Esophagus muscularis mucosa (tissue), 4 donors: ENCODE data around the gene ARHGEF10L.
"Not testable (repeated sequence)": the region's sequence is repeated elsewhere in the genome, so short reads cannot be mapped to it uniquely, and the experiment has no call there.

Experiments
- CTCF ChIP-seq, 3 experiments: fragments of 200-600 bp in 2 of 3; fragments of 450-650 bp in 1 of 3; sonication (generic) in 2 of 3; IDR thresholded peaks; one replicate each; pipeline ENCODE4 v1.5.1; 2017 to 2019; ENCODE audit warnings: antibody characterized with exemption in 3 of 3, mild to moderate bottlenecking in 2 of 3, moderate library complexity in 1 of 3
- EP300 ChIP-seq: sonication (generic); formaldehyde crosslinking; IDR thresholded peaks from one replicate; pipeline ENCODE4 v1.6.1; 2017; ENCODE audit warnings: antibody characterized with exemption
- POLR2AphosphoS5 ChIP-seq, 2 donors: sonication (generic); formaldehyde crosslinking; IDR thresholded peaks; one replicate each; pipeline ENCODE4 v1.6.1; 2017; ENCODE audit warnings: antibody characterized with exemption in 2 of 2

- TF ChIP-seq EP300; CTCF (IDR thresholded peaks at IDR 0.05); POLR2AphosphoS5 (IDR thresholded peaks at IDR 0.05): not testable (repeated sequence)
Measured at GRCh38 chr1:17489768-17490417, 49.6 kb upstream of the ARHGEF10L start.
